ENCODE data around the gene EPB41L2.

The EPB41L2 gene

GRCh38 chr6:130858054-130858453, 205.0 kb downstream of the EPB41L2 start:
- no peak for DNase-seq

GRCh38 chr6:130853555-130854183, 209.4 kb downstream of the EPB41L2 start:
- no peak for DNase-seq

GRCh38 chr6:130852844-130853554, 210.0 kb downstream of the EPB41L2 start:
- DNase-seq = no peak

GRCh38 chr6:130851026-130851425, 212.0 kb downstream of the EPB41L2 start:
- no peak for DNase-seq

- no peak for DNase-seq
Observed at GRCh38 chr6:130849594-130849993, 213.5 kb downstream of the EPB41L2 start.

GRCh38 chr6:130848945-130849344, 214.1 kb downstream of the EPB41L2 start:
- no peak for DNase-seq

- DNase-seq = no peak
Observed at GRCh38 chr6:130847001-130847910, 215.8 kb downstream of the EPB41L2 start.

- DNase-seq = no peak
Observed at GRCh38 chr6:130846501-130846900, 216.5 kb downstream of the EPB41L2 start.

GRCh38 chr6:130843575-130844320, 219.3 kb downstream of the EPB41L2 start:
- peak; percentile 0 for DNase-seq

- DNase-seq = no peak
Observed at GRCh38 chr6:130841128-130841728, 221.8 kb downstream of the EPB41L2 start.

- no peak for DNase-seq
Observed at GRCh38 chr6:130840050-130840449, 223.0 kb downstream of the EPB41L2 start.

GRCh38 chr6:130839379-130839778, 223.7 kb downstream of the EPB41L2 start:
- DNase-seq = no peak

- DNase-seq = no peak
Observed at GRCh38 chr6:130838951-130839350, 224.1 kb downstream of the EPB41L2 start.

GRCh38 chr6:130838250-130838860, 224.7 kb downstream of the EPB41L2 start:
- no peak for DNase-seq

GRCh38 chr6:130837067-130837466, 226.0 kb downstream of the EPB41L2 start:
- no peak for DNase-seq

GRCh38 chr6:130836055-130836640, 226.9 kb downstream of the EPB41L2 start:
- no peak for DNase-seq

GRCh38 chr6:130834482-130835251, 228.4 kb downstream of the EPB41L2 start:
- no peak for DNase-seq

GRCh38 chr6:130833569-130833968, 229.5 kb downstream of the EPB41L2 start:
- DNase-seq = no peak

GRCh38 chr6:130831607-130832006, 231.4 kb downstream of the EPB41L2 start:
- no peak for DNase-seq

- DNase-seq = no peak
Observed at GRCh38 chr6:130829333-130829910, 233.6 kb downstream of the EPB41L2 start.
